Measurements from ENCODE around the gene IQCK. TPM values are rescaled to one million over a fixed set of nuclear protein-coding genes. Genes with fewer than 3 reads are reported as not detected.

IQCK gene
- total RNA-seq, 1 experiment from 2014 or later, result 2.6 TPM

- H3K27me3 ChIP-seq, result no peaks in the 10 kb centered on the region
- H3K36me3 ChIP-seq, result no peaks in the 10 kb centered on the region
- no peak overlapping the region for H3K27ac ChIP-seq
- H3K9me3 ChIP-seq (replicated peaks), result peaks cover 7% of the 10 kb centered on the region; the same call in 1 of the 2 replicates
- peaks cover 6% of the 10 kb centered on the region for H3K4me1 ChIP-seq
- no peak for DNase-seq
- H3K4me3 ChIP-seq, result no peak overlapping the region
Measured at GRCh38 chr16:19805459-19806162, 87.5 kb downstream of the IQCK start.

- Histone ChIP-seq H3K36me3 (no peaks in the 10 kb centered on the region), H3K4me3 (no peak overlapping the region), H3K27ac (no peak overlapping the region), H3K4me1 (peaks cover 18% of the 10 kb centered on the region), H3K27me3 (no peaks in the 10 kb centered on the region), H3K9me3 (replicated peaks) (peaks cover 7% of the 10 kb centered on the region)
- no peak for DNase-seq
Measured at GRCh38 chr16:19808061-19808641, 90.1 kb downstream of the IQCK start.

DNA sequence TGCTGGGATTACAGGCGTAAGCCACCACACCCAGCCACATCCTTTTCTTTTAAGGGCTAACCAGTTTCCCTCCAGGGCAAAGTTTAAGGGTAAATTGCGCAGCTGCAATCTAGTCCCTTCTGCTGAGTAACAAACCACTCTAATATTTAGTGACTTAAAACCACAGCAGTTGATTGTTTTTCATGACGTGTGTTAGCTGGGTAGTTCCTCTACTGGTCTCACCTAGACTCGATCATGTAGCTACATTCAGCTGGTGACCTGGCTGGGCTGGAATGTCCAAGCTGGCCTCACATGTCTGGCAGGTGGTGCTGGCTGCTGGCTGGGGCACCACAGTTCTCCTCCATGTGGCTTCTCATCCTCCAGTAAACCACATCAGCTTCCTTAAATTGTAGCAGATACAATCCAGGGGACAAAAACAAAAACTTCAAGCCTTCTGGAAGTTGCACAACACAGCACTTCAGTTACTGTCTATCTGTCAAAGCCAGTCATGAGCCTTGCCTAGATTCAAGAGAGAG, 91.1 kb downstream of the IQCK start:
- Histone ChIP-seq H3K36me3 (no peaks in the 10 kb centered on the region), H3K4me1 (peaks cover 18% of the 10 kb centered on the region), H3K4me3 (no peak overlapping the region), H3K9me3 (replicated peaks) (peaks cover 7% of the 10 kb centered on the region), H3K27me3 (no peaks in the 10 kb centered on the region), H3K27ac (no peak overlapping the region)
- DNase-seq, result peak; percentile 15 to 22

DNA sequence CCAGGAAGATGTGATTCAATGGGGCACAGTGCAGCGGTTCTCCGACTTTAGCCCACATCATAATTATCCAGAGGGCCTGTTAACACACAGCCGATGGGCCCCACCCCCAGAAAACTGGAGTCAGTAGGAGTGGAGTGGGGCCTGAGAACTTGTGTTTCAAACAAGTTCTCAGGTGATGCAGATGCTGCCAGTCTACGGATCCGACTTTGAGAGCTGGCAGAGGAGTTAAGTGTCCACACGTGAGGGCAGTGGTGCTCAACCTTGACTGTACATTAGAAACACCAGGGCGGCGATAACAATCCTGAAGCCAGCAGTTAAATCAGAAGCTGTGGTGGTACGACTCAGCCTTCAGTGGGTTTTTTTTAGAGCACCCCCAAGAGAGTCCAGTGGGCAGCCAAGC, 91.6 kb downstream of the IQCK start:
- Histone ChIP-seq H3K36me3 (no peaks in the 10 kb centered on the region), H3K27ac (no peak overlapping the region), H3K4me1 (peaks cover 15% of the 10 kb centered on the region), H3K27me3 (no peaks in the 10 kb centered on the region), H3K4me3 (no peak overlapping the region), H3K9me3 (replicated peaks) (peaks cover 7% of the 10 kb centered on the region)
- no peak for DNase-seq

GRCh38 chr16:19810817-19811731, 93.0 kb downstream of the IQCK start:
- H3K4me3 ChIP-seq, result no peak overlapping the region
- DNase-seq, result peak; percentile 43 to 45
- no peaks in the 10 kb centered on the region for H3K27me3 ChIP-seq
- peaks cover 15% of the 10 kb centered on the region for H3K4me1 ChIP-seq
- H3K27ac ChIP-seq, result 0 out of 2 replicates have a peak overlapping the region, but pooled peaks have one; percentile 9
- peaks cover 3% of the 10 kb centered on the region; the same call in 1 of the 2 replicates for H3K9me3 ChIP-seq (replicated peaks)
- H3K36me3 ChIP-seq, result no peaks in the 10 kb centered on the region

- Histone ChIP-seq H3K9me3 (replicated peaks) (no peaks in the 10 kb centered on the region; the same call in 1 of the 2 replicates), H3K27ac (no peak overlapping the region), H3K27me3 (no peaks in the 10 kb centered on the region), H3K4me1 (peaks cover 15% of the 10 kb centered on the region), H3K4me3 (no peak overlapping the region), H3K36me3 (no peaks in the 10 kb centered on the region)
- DNase-seq, result no peak
Measured at GRCh38 chr16:19812986-19813385, 94.9 kb downstream of the IQCK start.

- no peak for DNase-seq
- no peaks in the 10 kb centered on the region for H3K36me3 ChIP-seq
- H3K27ac ChIP-seq, result no peak overlapping the region
- peaks cover 11% of the 10 kb centered on the region for H3K4me1 ChIP-seq
- H3K27me3 ChIP-seq, result no peaks in the 10 kb centered on the region
- H3K4me3 ChIP-seq, result no peak overlapping the region
- H3K9me3 ChIP-seq (replicated peaks), result no peaks in the 10 kb centered on the region; the same call in 1 of the 2 replicates
Measured at GRCh38 chr16:19815418-19815817, 97.3 kb downstream of the IQCK start.

GRCh38 chr16:19817122-19817521, 99.1 kb downstream of the IQCK start:
- Histone ChIP-seq H3K4me1 (no peaks in the 10 kb centered on the region), H3K9me3 (replicated peaks) (no peaks in the 10 kb centered on the region; the same call in 1 of the 2 replicates), H3K27me3 (no peaks in the 10 kb centered on the region), H3K27ac (no peak overlapping the region), H3K36me3 (no peaks in the 10 kb centered on the region), H3K4me3 (no peak overlapping the region)
- DNase-seq, result no peak

DNA sequence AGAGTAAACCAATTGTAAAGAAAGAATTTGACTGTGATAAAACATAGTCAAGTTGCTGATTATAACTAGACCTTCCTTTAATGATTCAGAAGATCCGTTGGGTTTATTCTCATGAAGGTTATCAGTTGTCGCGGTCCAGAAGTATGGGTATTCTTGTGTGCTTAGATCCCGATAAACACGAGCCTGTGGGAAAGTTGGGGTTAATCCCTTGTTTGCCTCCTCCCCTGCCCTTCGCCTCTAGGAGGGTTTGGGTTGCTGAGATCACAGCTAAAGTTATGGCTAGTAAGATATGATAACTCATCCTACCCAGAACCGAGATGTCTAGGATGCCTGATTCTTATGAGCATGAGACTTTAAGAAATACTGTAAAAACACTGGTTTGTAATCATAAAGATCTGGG, 99.8 kb downstream of the IQCK start:
- H3K27me3 ChIP-seq, result no peaks in the 10 kb centered on the region
- no peaks in the 10 kb centered on the region for H3K36me3 ChIP-seq
- no peak overlapping the region for H3K27ac ChIP-seq
- H3K9me3 ChIP-seq (replicated peaks), result no peaks in the 10 kb centered on the region; the same call in 1 of the 2 replicates
- H3K4me1 ChIP-seq, result no peaks in the 10 kb centered on the region
- no peak for DNase-seq
- no peak overlapping the region for H3K4me3 ChIP-seq

GRCh38 chr16:19822533-19822932, 104.5 kb downstream of the IQCK start:
- no peaks in the 10 kb centered on the region for H3K4me1 ChIP-seq
- no peaks in the 10 kb centered on the region for H3K27me3 ChIP-seq
- H3K36me3 ChIP-seq, result no peaks in the 10 kb centered on the region
- H3K9me3 ChIP-seq (replicated peaks), result no peaks in the 10 kb centered on the region
- DNase-seq, result no peak
- no peak overlapping the region for H3K27ac ChIP-seq
- no peak overlapping the region for H3K4me3 ChIP-seq

DNA sequence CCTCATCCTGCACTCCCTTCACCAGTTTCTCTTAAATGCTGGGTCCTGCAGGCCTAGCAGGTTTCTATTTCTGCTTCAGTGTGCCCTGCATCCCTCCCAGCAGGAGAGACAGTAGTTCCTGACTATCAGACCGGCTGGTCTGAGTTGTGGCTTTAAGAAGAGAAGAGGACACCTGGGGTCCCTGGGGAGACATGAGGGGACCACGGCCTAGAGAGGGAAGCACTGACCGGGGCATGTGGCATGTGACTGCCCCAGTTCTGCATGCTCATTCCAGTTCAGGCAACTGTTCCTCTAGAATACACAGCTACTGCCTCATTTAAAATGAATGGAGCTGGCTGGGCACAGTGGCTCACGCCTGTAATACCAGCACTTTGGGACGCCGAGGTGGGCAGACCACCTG, 105.3 kb downstream of the IQCK start:
- Histone ChIP-seq H3K4me3 (no peak overlapping the region), H3K36me3 (no peaks in the 10 kb centered on the region), H3K9me3 (replicated peaks) (no peaks in the 10 kb centered on the region), H3K27ac (no peak overlapping the region), H3K4me1 (no peaks in the 10 kb centered on the region), H3K27me3 (no peaks in the 10 kb centered on the region)
- no peak for DNase-seq

GRCh38 chr16:19824216-19824615, 106.1 kb downstream of the IQCK start:
- Histone ChIP-seq H3K4me1 (no peaks in the 10 kb centered on the region), H3K27ac (no peak overlapping the region), H3K36me3 (no peaks in the 10 kb centered on the region), H3K9me3 (replicated peaks) (no peaks in the 10 kb centered on the region), H3K27me3 (no peaks in the 10 kb centered on the region), H3K4me3 (no peak overlapping the region)
- DNase-seq, result no peak

DNA sequence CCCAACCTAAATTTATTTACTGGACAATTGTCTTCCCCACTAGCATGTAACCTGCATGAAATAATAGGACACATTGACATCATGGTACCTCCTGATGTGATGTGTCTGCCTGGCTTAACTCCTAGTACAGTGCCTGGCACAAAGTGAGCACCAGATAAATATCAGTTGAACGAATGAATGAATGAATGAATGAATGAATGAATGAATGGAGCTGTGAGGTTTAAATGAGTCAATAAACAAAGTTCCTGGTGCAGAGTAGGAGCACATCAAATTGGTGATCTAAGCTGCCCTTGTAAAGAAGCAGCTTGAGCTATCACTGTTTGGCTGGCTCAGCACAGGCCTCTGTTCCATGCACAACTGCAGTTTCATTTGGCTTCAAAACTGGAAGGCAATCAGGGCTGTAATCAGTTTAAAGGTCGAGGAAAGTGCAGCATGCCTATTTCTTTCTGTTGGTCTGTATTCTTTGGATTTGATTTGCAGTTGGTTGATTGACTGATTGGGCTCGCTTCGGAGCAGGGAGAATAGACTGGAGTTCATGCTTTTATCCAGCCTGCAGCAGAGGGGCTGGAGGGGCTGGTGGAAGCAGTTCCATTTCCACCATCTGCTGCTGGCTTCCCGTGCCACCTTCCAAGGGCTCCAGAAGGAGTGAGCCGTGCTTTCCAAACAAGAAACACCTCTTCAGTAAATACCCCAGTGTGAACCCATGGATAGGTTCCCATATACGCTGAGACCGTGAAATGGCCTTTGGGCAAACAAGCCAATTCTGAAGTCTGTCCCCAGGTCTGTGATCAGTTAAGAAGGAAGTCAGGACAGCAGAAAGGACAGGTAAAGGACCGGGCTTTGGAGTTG, 112.0 kb downstream of the IQCK start:
- DNase-seq, result no peak
- Histone ChIP-seq H3K4me3 (no peak overlapping the region), H3K27me3 (no peaks in the 10 kb centered on the region), H3K4me1 (peaks cover 21% of the 10 kb centered on the region), H3K9me3 (replicated peaks) (no peaks in the 10 kb centered on the region), H3K36me3 (no peaks in the 10 kb centered on the region), H3K27ac (no peak overlapping the region)

- no peak for DNase-seq
- Histone ChIP-seq H3K27me3 (no peaks in the 10 kb centered on the region), H3K27ac (peak overlapping the region; percentile 36), H3K36me3 (no peaks in the 10 kb centered on the region), H3K9me3 (replicated peaks) (no peaks in the 10 kb centered on the region), H3K4me1 (peaks cover 24% of the 10 kb centered on the region), H3K4me3 (no peak overlapping the region)
Measured at GRCh38 chr16:19830902-19831560, 113.0 kb downstream of the IQCK start.

Data from SJCRH30 (cell line).